Epithelial cell of proximal tubule (primary cell): Measurements from ENCODE around the gene TRMT112. TPM values are rescaled to one million over a fixed set of nuclear protein-coding genes. Genes with fewer than 3 reads are reported as not detected.
"Not testable (repeated sequence)": the region's sequence is repeated elsewhere in the genome, so short reads cannot be mapped to it uniquely, and the experiment has no call there.

Source experiments
- DNase-seq: peaks from one replicate; pipeline ENCODE4 v3.0.0-alpha.2; 2011; ENCODE audit warnings: low read depth
- H3K4me3 ChIP-seq: 2 replicates; pipeline ENCODE4 v1.5.1; 2011; ENCODE audit warnings: low read depth, mild to moderate bottlenecking, low read length
- CTCF ChIP-seq: conservative IDR thresholded peaks from 2 replicates; pipeline ENCODE4 v1.5.1; 2012; ENCODE audit warnings: low read depth, mild to moderate bottlenecking, low read length
- total RNA-seq: library from RNA; depleted of rRNA; stranded (reverse); fragments of >200 nt; gene quantifications from 2 replicates; pipeline ENCODE4 v1.2.3, GENCODE V29; 2015

Gene TRMT112
- total RNA-seq, 1 donor from 2014 or later = 470 TPM

GRCh38 chr11:64327375-64327774 lies 10.0 kb upstream of the TRMT112 start:
- DNase-seq = no peak
- H3K4me3 ChIP-seq = no peak overlapping the region
- TF ChIP-seq CTCF = no peak

- DNase-seq = no peak
- TF ChIP-seq CTCF = no peak
- H3K4me3 ChIP-seq = no peak overlapping the region
Observed at GRCh38 chr11:64324692-64325469, 7.5 kb upstream of the TRMT112 start.

GRCh38 chr11:64323984-64324383 lies 6.6 kb upstream of the TRMT112 start:
- not testable (repeated sequence) for H3K4me3 ChIP-seq, DNase-seq

GRCh38 chr11:64323373-64323772 lies 6.0 kb upstream of the TRMT112 start:
- no peak overlapping the region for H3K4me3 ChIP-seq
- no peak for DNase-seq
- no peak for TF ChIP-seq CTCF

GRCh38 chr11:64322925-64323260 lies 5.5 kb upstream of the TRMT112 start:
- no peak for TF ChIP-seq CTCF
- no peak for DNase-seq
- H3K4me3 ChIP-seq = no peak overlapping the region

- DNase-seq = no peak
Observed at GRCh38 chr11:64321533-64321932, 4.2 kb upstream of the TRMT112 start.

GRCh38 chr11:64321026-64321425 lies 3.7 kb upstream of the TRMT112 start:
- TF ChIP-seq CTCF = no peak
- no peak overlapping the region for H3K4me3 ChIP-seq
- no peak for DNase-seq

More at GRCh38 chr11:64321533-64321932, 4.2 kb upstream of the TRMT112 start:
- TF ChIP-seq CTCF = no peak
- H3K4me3 ChIP-seq = no peak overlapping the region
